GM19099 (cell line): Measurements from ENCODE around the gene FAM117A.

ENCODE experiments used
- POLR2A ChIP-seq: IDR thresholded peaks from 3 replicates; pipeline ENCODE4 v1.6.1; 2011; ENCODE audit warnings: low read depth; ENCODE audit not compliant: insufficient read length; ENCODE audit errors: extremely low read depth

The FAM117A gene

DNA sequence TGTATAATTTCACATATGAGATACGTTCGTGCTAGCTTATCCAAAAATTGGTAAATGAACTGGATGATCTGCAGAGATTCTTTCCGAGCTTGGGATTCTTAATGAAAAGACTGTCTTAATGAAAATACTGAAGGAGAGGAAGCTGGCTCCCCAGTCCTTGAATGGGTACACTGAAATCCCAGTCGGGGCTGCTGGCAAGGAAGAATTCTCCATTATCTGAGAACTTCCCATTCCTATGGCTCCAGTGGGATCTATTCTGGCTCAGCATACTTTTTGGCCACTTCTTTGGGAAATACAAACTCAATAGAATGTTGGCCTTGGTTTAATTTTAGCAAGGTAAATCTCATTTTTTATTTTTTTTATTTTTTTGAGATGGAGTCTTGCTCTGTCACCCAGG is 32.5 kb downstream of the FAM117A start:
- TF ChIP-seq POLR2A = no peak

DNA sequence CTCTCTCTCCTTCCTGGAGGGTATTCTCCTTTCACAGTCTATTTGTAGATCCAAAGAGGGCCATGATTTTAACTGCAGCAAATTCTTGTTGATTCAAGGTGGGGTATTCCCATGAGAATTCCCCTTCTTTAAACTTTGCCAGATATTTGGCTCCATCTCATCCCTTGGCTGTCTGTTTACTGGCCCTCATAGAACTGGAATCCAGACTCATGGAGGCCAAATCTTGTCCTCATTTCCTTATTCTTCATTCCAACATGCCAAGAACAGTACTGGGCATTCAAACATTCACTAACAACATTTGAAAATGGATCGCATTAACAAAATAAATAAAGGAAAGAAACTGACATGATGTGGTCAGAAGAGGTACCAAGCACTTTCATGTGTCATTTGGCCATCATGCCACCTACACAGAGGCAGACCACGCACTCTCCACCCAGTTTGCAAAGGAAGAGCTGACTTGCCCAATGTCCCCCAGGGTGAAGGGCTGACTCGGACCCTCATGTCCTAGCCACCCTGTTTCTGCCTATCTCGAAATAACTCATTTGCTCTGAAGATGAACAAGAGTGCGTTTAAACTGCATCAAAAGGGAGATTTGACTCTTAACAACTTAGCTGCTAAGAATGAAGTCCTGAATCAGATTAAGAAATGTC is 33.0 kb downstream of the FAM117A start:
- TF ChIP-seq POLR2A = no peak

DNA sequence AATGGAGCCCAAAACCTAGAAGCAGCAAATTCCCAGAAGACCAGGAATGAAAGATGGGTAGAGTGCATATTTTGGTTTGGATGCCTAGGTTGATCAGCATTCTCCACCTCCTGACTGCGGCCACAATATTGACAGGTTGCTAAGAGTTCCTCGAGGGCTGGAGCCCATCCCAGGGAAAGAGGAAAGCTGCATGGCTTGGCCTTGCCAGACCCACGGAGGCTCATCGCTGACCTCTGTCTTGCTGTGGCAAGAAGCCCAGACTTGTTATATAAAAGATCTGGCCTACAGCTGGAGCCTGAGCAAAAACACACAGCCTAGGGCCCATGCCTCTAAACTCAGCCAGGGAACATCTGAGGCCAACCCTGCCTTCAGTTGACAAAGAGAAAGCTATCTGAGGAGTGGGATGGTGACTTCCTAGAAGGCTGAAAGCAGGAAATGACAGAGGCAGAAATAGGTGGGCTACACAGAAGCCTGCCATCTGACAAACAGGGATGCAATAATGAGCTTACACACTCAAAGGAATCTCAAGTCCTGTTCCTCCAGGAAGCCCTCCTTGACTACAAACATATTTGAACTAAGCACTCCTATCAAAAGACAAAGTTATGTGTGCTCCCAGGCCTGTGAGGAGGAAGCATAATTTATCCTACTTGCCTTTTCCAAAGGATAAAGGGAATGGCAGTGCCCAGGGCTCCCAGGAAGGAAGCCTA is 33.7 kb downstream of the FAM117A start:
- no peak for TF ChIP-seq POLR2A

DNA sequence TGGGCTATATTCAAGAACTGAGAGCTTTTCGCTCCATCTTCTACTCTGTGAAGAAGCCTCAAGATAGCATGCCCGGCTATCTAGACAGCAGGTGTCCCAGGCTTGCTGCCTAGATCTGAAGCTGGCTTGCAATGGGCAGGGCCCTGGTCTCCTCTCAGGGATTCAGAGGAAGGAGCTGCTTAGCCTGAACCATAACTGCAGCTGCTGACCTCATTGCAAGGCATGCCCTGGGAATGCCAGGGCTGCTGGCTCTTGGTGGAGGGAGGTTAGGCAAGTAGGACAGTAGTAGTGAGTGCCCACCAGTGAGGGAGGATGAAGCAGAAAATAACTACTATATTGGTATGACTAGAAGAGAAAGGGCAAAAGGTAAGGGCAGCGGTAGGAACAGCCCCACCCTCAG is 34.9 kb downstream of the FAM117A start:
- no peak for TF ChIP-seq POLR2A

DNA sequence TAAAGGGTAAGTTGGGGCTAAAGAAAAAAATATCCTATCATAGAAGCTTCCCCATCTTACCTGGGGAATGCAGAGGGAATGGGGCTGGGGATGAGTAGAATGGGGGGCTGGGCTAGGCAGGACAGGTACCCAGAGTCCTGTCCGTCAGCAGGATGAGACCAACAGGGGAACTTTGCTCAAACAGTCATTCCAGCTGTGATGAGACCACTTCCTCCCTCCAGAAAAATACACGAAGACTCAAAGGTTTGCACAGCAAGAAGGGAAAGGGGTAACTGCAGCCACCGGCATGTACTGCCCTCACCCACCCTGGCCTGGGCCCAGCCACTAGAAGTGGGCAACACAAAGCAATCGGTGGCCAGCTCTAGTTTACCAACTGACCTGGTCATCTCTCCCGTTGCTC is 35.5 kb downstream of the FAM117A start:
- no peak for TF ChIP-seq POLR2A

DNA sequence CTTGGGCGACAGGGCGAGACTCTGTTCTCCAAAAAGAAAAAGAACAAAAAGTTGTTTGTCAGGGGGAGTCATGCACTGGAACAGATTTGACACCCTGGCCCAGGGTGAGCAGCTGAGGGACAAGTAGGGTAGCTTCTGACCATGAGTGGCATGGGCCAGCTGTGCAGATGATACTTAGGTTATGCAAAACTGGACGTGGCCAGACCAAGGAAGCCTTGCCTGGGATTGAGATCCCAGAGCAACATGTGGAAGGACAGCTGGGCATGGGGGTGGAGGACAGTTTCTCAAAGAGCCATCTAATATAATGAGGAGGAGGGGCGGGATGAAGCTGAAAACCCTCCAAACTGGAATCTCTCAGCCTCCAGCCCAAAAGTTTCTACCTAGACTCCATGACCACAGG is 36.6 kb downstream of the FAM117A start:
- TF ChIP-seq POLR2A = no peak

DNA sequence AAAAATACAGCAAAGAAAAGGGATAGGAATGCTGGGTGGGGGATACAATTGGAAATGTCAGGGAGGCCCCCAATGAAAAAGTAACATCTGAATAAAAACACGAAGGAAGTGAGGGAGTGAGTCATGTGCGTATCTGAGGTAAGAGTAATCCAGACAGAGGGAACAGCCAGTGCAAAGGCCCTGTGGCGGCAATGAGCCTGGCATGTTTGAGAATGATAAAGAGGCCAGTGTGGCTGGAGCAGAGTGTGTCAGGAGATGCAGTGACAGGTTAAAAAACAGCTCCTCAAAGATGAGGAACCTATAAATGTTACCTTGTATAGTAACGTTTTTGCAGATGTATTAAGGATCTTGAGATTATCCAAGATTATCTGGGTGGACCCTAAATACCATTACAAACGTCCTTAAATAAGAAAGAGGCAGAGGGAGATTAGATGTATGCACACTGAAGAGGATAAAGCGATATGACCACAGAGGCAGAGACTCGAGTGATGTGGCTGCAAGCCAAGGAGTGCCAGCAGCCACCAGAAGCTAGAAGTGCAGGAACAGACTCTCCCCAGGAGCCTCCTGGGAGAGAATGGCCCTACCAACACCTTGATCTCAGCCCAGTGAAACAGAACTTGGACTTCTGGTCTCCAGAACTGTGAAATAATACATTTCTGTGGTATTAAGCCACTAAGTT is 38.3 kb downstream of the FAM117A start:
- no peak for TF ChIP-seq POLR2A

DNA sequence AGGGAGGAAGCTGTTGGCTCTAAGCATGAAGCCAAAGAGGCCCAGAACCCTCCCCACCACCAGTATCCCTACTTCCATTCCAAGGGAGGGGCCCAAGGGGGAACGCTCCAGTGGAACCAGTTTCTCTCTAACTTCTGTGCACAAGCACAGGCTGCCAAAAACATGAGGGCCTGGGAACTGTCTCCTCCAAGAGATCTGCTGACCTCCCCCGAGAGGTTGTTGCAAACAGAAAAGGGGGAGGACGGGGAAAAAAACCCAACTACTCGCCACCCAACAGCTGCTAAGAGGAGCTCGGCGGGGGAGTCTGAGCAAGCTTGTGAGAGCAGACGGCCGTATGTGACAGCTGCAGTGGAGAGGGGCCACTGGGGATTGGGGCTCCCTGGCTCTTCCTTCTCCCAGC is 40.5 kb downstream of the FAM117A start:
- no peak for TF ChIP-seq POLR2A

DNA sequence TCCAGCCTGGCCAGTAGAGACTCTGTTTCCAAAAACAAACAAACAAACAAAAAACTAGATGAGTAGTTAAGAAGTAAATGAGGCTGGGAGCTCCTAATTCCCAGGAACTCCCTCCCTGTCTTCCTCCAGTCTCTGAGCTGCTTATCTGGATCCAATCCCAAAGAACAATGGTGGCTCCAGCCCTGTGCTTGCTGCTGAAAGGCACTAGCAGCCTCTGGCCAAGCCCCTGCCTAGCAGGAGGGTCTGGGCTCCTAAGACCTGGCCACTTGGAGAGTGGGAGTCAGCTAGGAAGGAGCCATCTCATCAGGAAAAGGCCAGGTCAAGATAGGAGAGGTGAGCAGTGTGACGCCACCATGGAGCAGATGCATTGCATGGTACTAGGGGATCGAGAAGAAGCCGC is 41.9 kb downstream of the FAM117A start:
- no peak for TF ChIP-seq POLR2A

DNA sequence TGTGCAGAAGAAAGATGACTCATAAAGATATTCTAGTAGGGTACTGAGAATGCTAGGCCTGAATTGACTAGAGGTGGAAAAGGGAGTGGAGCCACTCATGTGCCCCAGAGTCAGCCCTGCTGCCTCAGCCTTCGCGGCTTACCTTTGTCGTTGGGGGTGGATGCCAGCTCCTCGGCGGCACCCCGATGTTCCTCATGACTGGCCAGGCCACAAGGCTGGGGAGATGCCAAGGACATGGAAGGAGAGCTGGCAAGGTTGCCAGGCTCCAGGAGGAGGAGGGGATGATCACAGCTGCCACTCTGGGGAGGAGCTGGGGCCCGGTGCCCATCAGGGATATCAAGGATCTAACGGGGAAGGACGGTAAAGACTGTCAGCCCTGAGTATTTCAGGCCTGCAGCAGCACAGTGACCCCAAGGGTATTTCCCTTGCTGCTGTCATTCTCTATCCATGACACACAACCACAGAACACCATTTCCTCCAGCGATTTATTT is 46.5 kb downstream of the FAM117A start:
- no peak for TF ChIP-seq POLR2A

DNA sequence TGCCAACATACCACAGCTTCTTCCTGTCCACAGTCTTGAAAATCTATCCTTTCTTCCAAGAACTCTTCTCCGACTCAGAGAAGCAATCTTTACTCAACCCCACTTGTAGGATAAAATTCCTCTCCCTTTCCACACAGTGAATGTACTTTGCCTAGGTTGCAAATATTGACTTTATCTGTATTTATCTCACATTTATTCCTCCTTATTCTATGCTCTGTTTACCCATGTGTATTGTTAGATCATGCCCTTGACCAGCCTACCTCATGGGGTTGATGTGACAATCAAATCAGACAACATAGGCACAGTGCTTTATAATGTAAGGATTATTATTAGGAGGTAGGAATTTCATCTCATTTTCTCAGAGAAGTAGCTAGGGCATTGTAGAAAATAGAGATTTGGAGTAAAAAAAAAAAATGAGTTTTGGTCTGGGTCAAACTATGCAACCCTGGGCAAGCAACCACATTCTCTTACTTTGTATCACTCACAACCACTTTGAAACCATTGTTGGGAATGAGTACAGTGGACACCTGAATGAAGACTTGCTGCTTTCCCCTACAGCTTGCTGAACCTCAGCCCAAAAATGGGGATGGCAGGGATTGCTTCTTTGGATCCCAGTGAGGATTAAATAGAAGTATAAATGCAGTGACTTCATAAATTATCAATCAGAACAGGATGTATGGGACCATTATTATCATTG is 47.1 kb downstream of the FAM117A start:
- no peak for TF ChIP-seq POLR2A

DNA sequence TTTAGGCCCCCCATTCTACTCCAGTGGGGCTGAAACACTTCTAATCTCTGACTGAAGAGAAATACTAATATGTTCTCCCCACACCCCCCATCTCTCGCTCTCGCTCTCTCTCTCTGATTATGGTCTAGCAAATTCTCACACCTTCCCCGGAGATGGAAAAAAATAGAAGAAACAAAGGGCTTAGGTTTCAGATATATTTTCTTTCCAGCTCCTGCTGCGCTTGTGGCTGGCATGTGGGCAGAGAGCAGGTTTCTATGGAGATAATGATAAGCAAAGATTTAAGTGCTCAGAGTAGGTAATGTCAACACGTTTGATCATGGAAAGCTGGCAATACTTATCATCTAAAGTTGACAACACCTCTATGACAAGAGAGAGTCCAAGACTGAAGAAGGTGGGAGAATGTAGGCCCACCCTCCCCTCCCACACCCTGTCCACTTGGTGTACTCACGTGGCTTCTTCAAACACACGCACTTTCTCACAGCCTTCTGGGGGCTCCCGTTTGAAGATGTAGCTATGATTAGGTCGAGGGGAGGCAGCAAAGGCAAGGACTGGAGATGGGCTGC is 48.1 kb downstream of the FAM117A start:
- no peak for TF ChIP-seq POLR2A

DNA sequence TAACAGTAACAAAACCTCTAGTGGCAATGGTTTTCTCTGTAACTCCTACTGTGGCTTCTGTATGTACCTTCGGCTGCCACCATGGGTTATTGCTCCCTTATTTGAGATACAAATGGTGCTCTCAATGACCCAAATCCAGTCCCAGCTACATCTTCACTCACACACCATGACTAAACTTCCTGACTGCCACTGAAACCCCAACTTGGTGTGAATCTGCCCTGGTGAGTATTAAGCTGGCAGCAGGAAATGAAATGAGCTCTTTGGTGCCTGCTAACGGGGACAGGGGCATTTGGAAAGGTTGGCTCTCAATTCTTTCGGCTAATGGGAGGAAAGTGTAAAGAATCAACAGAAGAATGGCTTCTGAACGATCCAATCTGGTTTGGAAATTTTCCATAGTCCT is 48.7 kb downstream of the FAM117A start:
- no peak for TF ChIP-seq POLR2A

DNA sequence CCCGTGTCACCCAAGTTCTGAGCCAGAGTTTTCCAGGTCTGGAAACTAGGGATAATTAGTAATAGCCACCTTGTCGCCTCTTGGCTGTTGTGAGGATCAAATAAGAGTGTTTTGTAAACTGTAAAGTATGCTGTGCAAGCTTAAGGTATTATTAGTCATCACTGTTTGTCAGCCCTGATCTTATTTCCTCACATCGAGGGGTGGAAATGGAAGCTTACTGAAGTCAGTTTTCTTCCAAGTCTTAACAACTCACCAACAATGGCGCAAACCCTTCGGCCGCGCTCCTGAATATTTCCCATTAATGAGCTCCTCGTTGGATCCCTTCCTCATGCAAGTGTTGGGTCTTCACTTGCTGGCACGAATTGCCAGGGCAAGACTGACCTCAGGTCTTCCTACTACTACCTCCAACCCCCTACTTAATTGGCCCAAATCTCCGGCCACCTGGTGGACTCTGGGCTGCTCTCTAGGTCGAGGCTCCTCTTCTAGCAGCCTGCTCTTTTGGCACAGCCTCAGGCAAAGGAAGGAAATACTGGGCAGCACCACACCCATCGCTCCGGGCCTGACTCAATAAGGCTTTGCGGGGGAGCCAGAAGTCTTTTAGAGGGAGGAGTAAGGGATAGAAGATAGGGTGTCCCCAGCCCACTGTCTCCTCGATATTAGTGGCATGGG is 55.3 kb downstream of the FAM117A start:
- TF ChIP-seq POLR2A = no peak
